Superior temporal gyrus (tissue), 1 donor: ENCODE measurements around the gene PCSK5.
A peak's percentile ranks its signal among the peaks of the same experiment; 100 is the strongest.
"Not testable (repeated sequence)": the region's sequence is repeated elsewhere in the genome, so short reads cannot be mapped to it uniquely, and the experiment has no call there.

Experiments
- DNase-seq: peaks from one replicate; pipeline ENCODE4 v3.0.0-alpha.2; 2016; ENCODE audit errors: extremely low spot score

Gene PCSK5

GRCh38 chr9:76246680-76247079 lies 356.2 kb downstream of the PCSK5 start:
- DNase-seq, result no peak

GRCh38 chr9:76247426-76247825 lies 357.0 kb downstream of the PCSK5 start:
- no peak for DNase-seq

GRCh38 chr9:76249309-76249708 lies 358.8 kb downstream of the PCSK5 start:
- DNase-seq, result no peak

- DNase-seq, result no peak
These were observed 365.4 kb downstream of the PCSK5 start for GRCh38 chr9:76255781-76256455.

- no peak for DNase-seq
These were observed 366.8 kb downstream of the PCSK5 start for GRCh38 chr9:76257311-76257710.

GRCh38 chr9:76266649-76267283 lies 376.3 kb downstream of the PCSK5 start:
- DNase-seq, result no peak

GRCh38 chr9:76267284-76267652 lies 376.8 kb downstream of the PCSK5 start:
- no peak for DNase-seq

- no peak for DNase-seq
These were observed 379.3 kb downstream of the PCSK5 start for GRCh38 chr9:76269789-76270188.

GRCh38 chr9:76271755-76272154 lies 381.3 kb downstream of the PCSK5 start:
- DNase-seq, result no peak

- DNase-seq, result no peak
These were observed 398.6 kb downstream of the PCSK5 start for GRCh38 chr9:76289042-76289441.

- DNase-seq, result no peak
These were observed 399.2 kb downstream of the PCSK5 start for GRCh38 chr9:76289703-76290102.

- no peak for DNase-seq
These were observed 400.1 kb downstream of the PCSK5 start for GRCh38 chr9:76290555-76290954.

- DNase-seq, result no peak
These were observed 401.8 kb downstream of the PCSK5 start for GRCh38 chr9:76292246-76292645.

GRCh38 chr9:76292658-76293057 lies 402.2 kb downstream of the PCSK5 start:
- DNase-seq, result no peak

- no peak for DNase-seq
These were observed 403.8 kb downstream of the PCSK5 start for GRCh38 chr9:76294301-76294700.

- DNase-seq, result no peak
These were observed 406.3 kb downstream of the PCSK5 start for GRCh38 chr9:76296561-76297310.

GRCh38 chr9:76297721-76298239 lies 407.3 kb downstream of the PCSK5 start:
- no peak for DNase-seq

- DNase-seq, result no peak
These were observed 408.2 kb downstream of the PCSK5 start for GRCh38 chr9:76298521-76299144.

GRCh38 chr9:76302543-76302942 lies 412.1 kb downstream of the PCSK5 start:
- DNase-seq, result no peak

GRCh38 chr9:76302947-76303550 lies 412.6 kb downstream of the PCSK5 start:
- DNase-seq, result peak; percentile 71

- DNase-seq, result not testable (repeated sequence)
These were observed 416.6 kb downstream of the PCSK5 start for GRCh38 chr9:76307047-76307446.

GRCh38 chr9:76310577-76310976 lies 420.1 kb downstream of the PCSK5 start:
- no peak for DNase-seq
